GM19467 (cell line): ENCODE data around the gene PIGBOS1.
"Not testable (repeated sequence)": the region's sequence is repeated elsewhere in the genome, so short reads cannot be mapped to it uniquely, and the experiment has no call there.

Experiments used
- ATAC-seq: cut with Tn5 transposase; IDR thresholded peaks from one replicate; pipeline ENCODE4 v1.9.1; 2021; ENCODE audit warnings: mild to moderate bottlenecking, moderate library complexity; ENCODE audit not compliant: unreplicated experiment

PIGBOS1 gene

GRCh38 chr15:55302801-55303200, 16.1 kb downstream of the PIGBOS1 start:
- not testable (repeated sequence) for ATAC-seq

GRCh38 chr15:55297315-55297714, 21.6 kb downstream of the PIGBOS1 start:
- no peak for ATAC-seq

GRCh38 chr15:55290528-55291057, 28.3 kb downstream of the PIGBOS1 start:
- ATAC-seq: peak; percentile 70

- peak; percentile 58 for ATAC-seq
Measured at GRCh38 chr15:55289746-55290527, 29.0 kb downstream of the PIGBOS1 start, which contains the start of gene RAB27A. RAB27A (minus strand) TSS chr15:55289813; CDS start chr15:55234934, 54,879 bp downstream.

- peak; percentile 39 for ATAC-seq
Measured at GRCh38 chr15:55289011-55289745, 29.7 kb downstream of the PIGBOS1 start.

GRCh38 chr15:55288006-55288717, 30.8 kb downstream of the PIGBOS1 start:
- ATAC-seq: no peak

GRCh38 chr15:55286442-55287189, 32.3 kb downstream of the PIGBOS1 start:
- not testable (repeated sequence) for ATAC-seq

- ATAC-seq: no peak
Measured at GRCh38 chr15:55284426-55284825, 34.5 kb downstream of the PIGBOS1 start.

GRCh38 chr15:55283379-55284147, 35.4 kb downstream of the PIGBOS1 start:
- ATAC-seq: no peak

GRCh38 chr15:55282284-55282833, 36.6 kb downstream of the PIGBOS1 start:
- no peak for ATAC-seq

GRCh38 chr15:55281517-55282228, 37.2 kb downstream of the PIGBOS1 start:
- ATAC-seq: no peak

GRCh38 chr15:55280589-55280988, 38.3 kb downstream of the PIGBOS1 start:
- ATAC-seq: not testable (repeated sequence)

GRCh38 chr15:55279746-55280351, 39.1 kb downstream of the PIGBOS1 start:
- peak; percentile 70 for ATAC-seq

- ATAC-seq: no peak
Measured at GRCh38 chr15:55279100-55279745, 39.7 kb downstream of the PIGBOS1 start.

GRCh38 chr15:55277715-55278114, 41.2 kb downstream of the PIGBOS1 start:
- no peak for ATAC-seq

- peak; percentile 49 for ATAC-seq
Measured at GRCh38 chr15:55277116-55277564, 41.8 kb downstream of the PIGBOS1 start.

GRCh38 chr15:55276324-55276723, 42.6 kb downstream of the PIGBOS1 start:
- ATAC-seq: no peak

- no peak for ATAC-seq
Measured at GRCh38 chr15:55270291-55270690, 48.6 kb downstream of the PIGBOS1 start.
